HG03575 (cell line): ENCODE results near the gene NFATC3.
A peak's percentile ranks its signal among the peaks of the same experiment; 100 is the strongest.

Source experiments
- ATAC-seq: cut with Tn5 transposase; IDR thresholded peaks from one replicate; pipeline ENCODE4 v1.9.1; 2021; ENCODE audit not compliant: unreplicated experiment, insufficient number of reproducible peaks, low FRiP score; ENCODE audit errors: extremely low read depth

Gene NFATC3

DNA sequence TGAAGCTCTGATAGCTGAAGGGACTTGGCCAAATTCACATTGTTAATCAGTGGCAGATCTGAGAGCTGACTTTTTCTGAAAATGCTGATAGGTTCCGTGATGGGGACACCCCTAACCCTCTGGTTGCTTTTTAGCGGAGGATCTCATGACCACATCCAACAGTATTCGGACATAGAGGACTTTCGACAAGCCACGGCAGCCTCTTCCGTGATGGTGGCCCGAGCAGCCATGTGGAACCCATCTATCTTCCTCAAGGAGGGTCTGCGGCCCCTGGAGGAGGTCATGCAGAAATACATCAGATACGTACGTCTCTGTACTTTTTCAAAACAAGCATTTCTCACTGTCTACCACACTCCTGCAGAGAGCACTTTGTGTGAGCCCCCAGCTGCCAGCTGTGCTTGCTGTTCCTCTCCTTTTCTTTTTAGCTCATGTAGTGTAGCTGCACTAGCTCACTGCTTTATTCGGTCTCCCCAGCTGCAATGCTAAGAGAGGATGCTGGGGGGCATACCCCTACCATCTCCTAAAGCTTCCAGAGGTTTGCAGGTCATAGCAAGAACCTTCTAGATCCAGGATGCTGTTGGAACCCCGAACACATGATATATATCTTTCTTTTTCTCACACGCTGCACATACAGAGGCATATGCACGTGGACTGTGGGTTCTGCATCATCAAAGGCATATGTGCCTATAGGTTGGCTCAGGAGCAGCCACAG lies 14.2 kb upstream of the NFATC3 start:
- no peak for ATAC-seq

DNA sequence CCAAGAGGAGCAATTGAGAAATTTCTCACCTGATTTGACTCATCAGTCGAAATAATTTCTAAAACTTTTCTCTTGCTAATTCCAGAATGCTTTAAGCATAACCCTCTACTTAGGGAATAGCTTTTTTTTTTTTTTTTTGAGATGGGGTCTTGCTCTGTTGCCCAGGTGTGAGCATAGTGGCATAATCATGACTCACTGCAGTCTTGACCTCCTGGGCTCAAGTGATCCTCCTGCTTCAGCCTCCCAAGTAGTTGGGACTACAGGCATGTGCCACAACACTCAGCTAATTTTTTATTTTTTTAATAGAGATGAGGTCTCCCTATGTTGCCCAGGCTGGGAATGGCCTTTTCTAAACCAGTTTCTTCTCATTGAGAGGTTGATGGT lies 13.7 kb upstream of the NFATC3 start:
- ATAC-seq = no peak

DNA sequence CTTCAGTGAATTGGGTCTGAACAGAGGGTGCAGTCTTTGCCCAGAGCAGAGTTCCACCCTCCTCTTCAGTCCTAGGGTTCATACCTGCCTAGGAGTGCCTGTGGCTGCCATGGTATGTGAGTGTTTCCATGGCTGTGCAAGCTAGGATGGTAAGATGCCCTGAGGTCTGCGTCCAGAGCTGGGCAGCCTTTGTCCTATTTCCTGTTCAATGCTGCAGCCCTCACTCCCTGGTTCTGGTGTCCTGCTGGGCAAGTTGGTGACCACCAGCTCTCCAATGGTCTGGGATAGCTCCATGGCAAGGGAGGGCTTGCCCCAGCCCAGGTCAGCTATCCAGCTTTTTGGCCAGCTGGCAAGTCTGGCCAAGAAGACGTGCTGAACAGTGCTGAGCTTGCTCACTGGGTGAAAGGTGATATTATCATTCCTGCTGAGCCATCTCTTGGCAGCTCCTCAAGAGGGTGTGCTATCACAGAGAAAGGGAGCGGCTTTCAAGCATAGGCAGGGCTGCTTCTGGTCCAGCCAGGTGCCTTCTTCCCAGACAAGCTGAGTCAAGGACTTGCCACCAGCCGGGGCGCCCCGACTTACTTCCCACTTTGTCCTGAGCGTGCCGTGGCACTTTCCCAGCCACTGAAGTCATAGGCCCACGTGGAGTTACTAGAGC lies 13.0 kb upstream of the NFATC3 start:
- ATAC-seq = no peak

DNA sequence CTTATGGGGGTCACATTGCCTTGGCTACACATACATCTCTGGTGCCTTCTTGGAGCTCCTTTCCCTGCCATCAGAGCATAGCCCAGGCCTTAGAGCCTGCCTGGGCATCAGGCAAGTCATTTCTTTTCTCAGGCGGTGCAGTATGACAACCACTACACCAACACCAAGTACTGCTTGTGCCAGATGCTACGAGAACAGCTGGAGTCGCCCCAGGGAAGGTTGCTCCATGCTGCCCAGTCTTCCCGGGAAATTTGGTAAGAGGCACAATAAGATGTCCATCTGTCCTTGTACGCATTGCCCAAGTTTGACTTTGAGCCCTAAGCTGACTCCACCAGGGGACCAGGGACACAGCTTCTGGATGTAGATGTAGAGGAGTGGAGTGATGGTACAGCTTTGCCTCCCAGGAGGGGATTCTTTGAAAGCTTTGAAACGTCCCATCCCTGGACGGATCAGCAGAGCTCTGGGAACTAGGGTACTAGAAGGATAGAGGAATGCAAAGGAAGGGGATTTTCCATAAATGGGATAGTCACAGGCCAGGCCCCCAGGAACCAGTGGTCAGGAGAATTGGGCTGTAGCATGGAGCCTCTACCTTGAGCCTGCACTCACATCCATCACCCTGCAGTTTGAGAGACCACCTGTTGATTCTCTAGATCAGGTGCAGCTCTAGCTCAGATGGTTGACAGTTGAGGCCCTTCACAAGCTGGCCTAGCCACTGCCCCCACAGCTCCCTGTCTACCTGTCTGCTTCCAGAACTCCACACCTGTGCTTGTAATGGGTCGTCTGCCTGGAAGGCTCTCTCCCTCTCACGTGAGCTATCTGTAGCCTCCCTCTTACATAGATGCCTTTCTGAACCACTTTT lies 11.0 kb upstream of the NFATC3 start:
- no peak for ATAC-seq

DNA sequence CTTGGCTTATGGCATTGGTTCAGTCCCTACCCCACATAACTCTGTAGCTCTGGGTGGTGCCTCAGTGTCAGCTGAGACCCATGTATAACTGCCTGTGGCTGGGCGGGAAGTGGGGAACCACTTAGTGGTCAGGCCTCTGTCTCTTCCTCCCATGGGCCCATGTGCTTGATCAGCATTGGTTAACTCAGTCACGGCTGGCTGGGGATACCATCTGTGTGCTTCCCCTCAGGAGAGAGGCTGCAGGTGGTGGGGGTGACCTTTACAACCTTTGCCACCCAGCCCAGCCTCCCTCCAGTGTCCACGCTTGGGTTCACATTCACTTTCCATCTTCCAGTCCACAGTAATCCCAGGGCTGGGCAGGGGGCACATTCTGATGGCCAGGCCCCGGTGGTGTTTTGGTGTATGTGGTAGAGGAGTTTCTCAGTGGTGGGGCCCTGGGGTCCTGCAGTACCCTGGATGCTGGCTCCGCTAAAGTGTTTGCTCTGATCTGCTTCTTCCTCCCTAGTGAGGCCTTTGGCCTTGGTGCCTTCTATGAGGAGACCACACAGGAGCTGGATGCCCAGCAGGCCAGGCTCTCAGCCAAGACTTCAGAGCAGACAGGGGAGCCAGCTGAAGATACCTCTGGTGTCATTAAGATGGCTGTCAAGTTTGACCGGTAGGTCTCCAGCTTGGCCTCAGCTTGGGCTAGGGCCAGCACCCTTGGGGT lies 10.2 kb upstream of the NFATC3 start:
- ATAC-seq = peak; percentile 26

DNA sequence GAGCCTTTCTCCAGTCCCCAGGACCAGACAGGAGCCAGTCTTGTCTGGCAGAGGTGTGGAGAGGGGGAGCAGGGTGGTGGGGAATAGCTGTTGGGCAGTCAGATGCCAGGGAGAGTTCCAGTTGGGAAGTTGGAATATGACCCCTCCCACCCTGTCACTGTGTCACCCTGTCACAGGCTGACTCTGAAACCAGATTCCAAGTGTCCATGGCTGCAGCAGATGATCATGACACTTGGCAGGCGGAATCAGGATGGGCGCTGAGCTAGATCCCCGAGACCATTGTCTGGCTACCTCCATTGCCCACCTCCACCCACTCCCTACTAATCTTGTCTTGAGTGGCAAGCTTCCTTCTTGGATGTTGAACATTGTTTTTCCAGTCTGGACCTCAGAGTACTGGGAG lies 9.2 kb upstream of the NFATC3 start:
- ATAC-seq = no peak

DNA sequence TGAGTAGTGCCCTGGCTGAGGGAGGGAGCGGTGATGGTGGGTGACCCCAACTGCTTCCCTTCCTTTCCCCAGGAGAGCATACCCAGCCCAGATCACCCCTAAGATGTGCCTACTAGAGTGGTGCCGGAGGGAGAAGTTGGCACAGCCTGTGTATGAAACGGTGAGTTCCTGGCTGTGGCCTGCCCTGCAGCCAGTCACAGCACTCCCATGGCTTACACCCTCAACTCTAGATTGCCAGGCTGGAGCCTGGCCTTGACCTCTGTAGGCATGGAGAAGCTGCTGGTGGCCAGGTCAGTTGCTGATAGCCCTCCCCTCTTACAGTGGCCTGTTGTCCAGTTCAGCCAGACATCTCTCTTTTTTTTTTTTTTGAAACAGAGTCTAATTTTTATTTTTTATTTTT lies 8.6 kb upstream of the NFATC3 start:
- no peak for ATAC-seq

DNA sequence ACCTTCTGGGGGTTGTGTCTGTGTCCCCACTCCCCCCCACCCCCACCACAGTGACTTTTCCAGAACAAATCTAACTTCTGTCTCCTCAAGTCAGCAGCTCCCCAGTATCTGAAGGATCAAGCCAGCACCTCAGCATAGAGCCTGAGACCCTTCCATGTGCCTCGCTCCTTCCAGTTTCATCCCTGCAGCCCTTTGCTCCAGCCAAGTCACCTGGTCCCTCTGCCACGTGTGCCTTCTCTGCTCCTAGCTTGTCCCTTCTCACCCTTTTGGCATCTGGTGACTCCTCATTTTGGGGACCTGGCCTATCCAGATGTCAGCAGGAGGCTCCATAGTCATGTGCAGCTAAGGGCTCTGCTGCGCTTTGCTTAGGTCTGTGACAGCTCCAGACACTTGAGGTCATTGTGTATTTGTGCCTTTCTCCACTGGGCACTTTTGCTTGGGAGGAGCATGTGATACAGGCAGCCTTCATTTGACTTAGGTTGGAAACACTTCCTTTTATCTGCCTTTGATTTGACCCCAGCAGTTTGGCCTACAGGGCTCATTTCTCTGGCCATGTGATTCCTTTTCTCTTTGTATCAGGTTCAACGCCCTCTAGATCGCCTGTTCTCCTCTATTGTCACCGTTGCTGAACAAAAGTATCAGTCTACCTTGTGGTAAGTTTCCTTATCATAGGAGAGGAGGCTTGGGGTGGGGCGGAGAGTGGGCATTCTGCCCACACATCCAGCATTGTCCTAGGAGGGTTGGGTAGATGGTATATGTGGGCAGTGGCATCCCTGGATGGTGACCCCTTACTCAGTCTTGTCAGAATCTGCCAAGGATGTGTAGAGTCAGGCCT lies 7.1 kb upstream of the NFATC3 start:
- ATAC-seq = no peak

DNA sequence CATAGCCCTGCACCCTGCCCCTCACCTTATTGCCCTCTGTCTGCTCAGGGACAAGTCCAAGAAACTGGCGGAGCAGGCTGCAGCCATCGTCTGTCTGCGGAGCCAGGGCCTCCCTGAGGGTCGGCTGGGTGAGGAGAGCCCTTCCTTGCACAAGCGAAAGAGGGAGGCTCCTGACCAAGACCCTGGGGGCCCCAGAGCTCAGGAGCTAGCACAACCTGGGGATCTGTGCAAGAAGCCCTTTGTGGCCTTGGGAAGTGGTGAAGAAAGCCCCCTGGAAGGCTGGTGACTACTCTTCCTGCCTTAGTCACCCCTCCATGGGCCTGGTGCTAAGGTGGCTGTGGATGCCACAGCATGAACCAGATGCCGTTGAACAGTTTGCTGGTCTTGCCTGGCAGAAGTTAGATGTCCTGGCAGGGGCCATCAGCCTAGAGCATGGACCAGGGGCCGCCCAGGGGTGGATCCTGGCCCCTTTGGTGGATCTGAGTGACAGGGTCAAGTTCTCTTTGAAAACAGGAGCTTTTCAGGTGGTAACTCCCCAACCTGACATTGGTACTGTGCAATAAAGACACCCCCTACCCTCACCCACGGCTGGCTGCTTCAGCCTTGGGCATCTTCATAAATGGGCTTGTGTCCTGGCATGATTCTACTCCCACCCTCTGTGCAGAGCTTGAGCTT lies 6.3 kb upstream of the NFATC3 start:
- no peak for ATAC-seq

DNA sequence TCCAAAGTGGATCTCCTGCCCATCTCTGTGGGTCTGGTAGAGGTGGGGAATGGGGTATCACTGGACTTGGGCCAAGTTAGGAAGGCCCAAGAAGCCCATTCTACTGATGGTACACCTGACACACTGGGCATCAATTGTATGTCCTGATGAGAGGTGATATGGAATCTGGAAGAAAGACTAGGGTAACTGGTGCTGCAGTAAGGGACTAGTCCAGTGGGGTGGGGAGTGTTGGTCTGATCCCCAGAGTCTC lies 5.9 kb upstream of the NFATC3 start:
- ATAC-seq = no peak

DNA sequence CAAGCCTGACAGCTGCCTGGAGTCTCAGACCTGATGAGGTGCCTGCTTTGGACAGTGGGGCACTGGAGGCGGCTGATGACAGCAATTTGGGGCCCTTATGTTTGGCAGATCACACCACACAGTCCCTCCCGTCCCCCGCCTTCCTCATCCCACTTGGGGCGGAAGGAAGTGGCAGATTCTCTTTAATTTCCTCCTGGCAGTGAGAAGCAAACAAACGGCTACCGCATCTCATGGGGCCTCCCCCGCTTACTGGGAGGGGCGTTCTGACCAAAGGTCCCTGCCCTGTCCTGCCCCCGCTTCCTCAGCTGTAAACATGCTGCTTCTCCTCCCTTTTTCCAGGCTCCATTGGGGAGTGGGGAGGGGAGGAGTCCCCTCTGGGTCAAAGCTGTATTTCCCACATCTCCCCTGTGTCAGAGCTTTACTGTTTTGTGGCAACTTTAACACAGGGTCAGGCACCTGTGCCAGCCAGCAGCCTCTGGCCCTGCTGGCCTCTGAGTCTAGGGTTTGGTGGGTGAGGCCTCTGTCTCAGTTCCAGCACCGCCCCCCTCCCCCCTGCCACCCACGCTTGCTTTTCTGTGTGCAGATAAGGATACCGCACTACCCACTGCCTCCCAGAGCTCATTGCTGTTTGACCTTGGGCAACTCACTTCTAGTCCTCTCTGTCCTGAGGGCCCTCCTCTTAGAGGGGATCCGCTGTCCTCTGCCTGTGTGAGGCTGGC lies 5.4 kb upstream of the NFATC3 start:
- ATAC-seq = no peak

DNA sequence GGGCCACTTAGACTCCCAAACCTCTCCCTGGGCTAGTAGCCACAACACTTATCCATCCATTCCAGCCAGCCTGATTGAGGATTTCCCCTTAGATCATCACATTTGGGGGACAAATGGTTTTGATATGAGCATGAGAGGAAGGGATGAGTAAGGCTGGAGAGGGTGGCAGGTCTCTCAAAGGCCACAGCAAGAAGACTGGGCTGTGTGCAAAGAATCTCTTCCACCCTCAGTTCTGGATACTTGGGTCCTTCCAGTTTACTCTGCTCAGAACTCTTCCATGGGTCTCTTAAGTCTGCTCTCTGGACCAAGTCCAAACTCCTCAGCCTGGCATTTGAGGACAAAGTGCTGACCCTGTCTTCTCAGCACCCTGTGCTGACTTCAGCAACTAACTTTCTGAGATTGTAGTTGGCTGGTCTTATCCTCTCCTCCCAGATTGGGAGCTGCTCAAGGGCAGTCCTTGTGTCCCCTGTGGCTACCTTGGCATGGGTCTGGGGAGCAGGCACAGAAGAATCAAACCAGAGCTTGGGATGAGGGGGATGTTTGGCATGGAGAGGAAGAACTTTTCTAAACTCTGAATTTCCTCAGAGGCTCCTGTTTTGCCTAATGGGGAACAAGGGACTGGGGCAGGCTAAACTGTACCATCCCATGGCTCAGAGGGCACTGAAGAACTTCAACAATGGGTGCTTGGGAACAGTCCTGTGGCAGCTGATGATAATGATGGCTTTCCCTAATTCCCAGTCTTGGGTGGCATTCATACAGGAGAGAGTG lies 3.1 kb upstream of the NFATC3 start:
- no peak for ATAC-seq

DNA sequence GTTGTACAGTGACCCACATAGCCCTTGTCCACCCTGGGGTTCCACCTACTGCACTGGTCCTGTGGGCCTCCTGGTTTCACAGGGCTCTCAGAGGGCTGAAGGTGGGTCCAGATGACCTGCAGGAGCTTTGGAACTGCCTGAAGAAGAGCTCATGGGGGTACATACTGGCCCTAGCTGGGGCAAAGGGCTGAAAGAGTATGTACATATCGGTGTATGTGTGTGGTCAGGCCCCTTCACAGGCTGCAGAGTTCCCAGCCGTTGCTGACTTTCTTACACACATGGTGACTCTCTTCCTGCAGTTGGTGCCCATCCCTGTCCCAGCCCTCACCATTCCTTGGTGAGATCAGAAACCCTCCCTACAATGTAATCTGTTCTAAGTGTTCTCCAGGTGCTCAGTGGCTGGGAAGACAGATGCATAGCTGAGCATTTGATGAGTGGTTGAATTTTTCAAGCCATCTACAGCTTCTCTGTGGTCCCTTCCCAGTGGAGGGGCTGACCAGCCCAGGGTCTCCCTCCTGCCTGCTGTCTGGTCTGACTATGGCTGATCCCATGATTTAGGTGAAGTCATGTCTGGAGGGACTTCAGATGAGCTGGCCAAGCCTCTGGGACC lies 2.4 kb upstream of the NFATC3 start:
- ATAC-seq = no peak

DNA sequence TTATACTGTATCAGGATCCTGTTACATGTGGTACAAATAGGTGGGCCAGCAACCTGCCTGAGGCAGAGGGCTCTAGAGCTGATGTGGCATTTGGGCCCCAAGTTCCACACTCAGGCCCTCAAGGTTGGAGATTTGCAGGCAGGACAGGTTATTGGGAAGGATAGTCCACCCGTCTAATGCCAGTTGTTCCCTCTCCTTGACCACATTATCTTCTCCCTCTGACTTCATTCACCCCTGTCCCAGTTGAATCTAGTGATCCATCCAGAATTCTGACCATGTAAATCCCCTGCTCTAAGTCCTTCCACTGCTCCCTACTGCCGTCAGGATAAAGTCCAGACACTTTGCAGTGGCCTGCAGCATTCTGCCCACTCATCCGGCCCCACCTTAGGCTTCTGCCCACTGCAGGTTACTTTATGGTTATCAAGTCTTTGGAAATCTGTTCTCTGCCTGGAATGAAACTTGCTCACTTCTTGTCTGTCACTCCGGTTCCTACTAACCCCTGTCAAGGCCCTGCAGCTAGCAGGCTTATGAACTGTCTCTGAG lies 1.9 kb upstream of the NFATC3 start:
- no peak for ATAC-seq

DNA sequence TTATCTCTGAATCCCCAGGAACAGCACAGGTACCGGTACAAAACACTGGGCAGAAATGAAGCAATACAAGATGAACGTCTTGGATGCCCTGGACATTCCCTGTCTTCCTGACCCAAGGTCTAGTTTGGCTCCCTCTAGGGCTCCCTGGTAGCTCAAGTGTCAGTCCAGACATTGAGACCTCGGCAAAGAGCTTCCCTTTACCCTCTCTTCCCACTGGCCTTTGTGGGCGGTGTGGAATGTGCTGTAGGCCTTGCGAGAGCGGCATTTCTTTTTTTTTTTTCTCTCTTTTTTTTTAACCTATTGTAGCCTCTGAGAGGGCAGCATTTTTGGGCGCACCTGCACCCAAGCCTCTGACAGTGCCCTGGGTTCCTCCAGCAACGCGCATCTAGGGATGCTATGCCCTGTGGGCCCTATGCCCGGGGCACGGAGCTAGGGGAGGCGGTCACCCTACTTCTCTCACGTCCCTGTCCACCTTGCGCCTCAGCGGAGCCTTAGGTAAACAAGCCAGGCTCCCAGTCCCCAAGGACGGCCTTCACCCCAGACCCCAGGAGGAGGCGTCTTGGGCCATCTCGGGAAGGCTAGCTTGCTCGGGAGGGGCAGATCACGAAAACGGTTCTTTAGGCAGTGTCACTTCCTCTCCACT lies 1.2 kb upstream of the NFATC3 start:
- ATAC-seq = no peak
